GM18870 (cell line): ENCODE data around the gene BHLHE40.

Experiments
- ATAC-seq: cut with Tn5 transposase; IDR thresholded peaks from one replicate; pipeline ENCODE4 v1.9.1; 2021; ENCODE audit warnings: moderate library complexity; ENCODE audit not compliant: unreplicated experiment

BHLHE40 gene

GRCh38 chr3:5016211-5017161 is 37.2 kb downstream of the BHLHE40 start:
- ATAC-seq: peak; percentile 60

GRCh38 chr3:5017925-5018531 is 38.8 kb downstream of the BHLHE40 start:
- no peak for ATAC-seq

- no peak for ATAC-seq
Observed at GRCh38 chr3:5019411-5020241, 40.4 kb downstream of the BHLHE40 start.

GRCh38 chr3:5020242-5020722 is 41.0 kb downstream of the BHLHE40 start:
- no peak for ATAC-seq

GRCh38 chr3:5021116-5022092 is 42.2 kb downstream of the BHLHE40 start:
- ATAC-seq: no peak

GRCh38 chr3:5022187-5022965 is 43.1 kb downstream of the BHLHE40 start:
- ATAC-seq: peak; percentile 87

GRCh38 chr3:5022966-5023776 is 43.9 kb downstream of the BHLHE40 start:
- no peak for ATAC-seq

- ATAC-seq: no peak
Observed at GRCh38 chr3:5023777-5024346, 44.6 kb downstream of the BHLHE40 start.

GRCh38 chr3:5026046-5026362 is 46.8 kb downstream of the BHLHE40 start:
- no peak for ATAC-seq

- no peak for ATAC-seq
Observed at GRCh38 chr3:5029715-5030114, 50.5 kb downstream of the BHLHE40 start.

- no peak for ATAC-seq
Observed at GRCh38 chr3:5030152-5030551, 50.9 kb downstream of the BHLHE40 start.

GRCh38 chr3:5032844-5033243 is 53.6 kb downstream of the BHLHE40 start:
- ATAC-seq: no peak
